Brain microvascular endothelial cell (primary cell): Measurements from ENCODE around the gene CEP78.
"Not testable (repeated sequence)": the region's sequence is repeated elsewhere in the genome, so short reads cannot be mapped to it uniquely, and the experiment has no call there.

Experiments used
- DNase-seq: peaks from one replicate; pipeline ENCODE4 v3.0.0-alpha.2; 2020
- H3K27ac ChIP-seq: fragments of 250-450 bp; sonication (Bioruptor Pico); 2 replicates; pipeline ENCODE4 v1.5.1; 2020; ENCODE audit warnings: mild to moderate bottlenecking, moderate library complexity
- H3K27me3 ChIP-seq: fragments of 250-450 bp; sonication (Bioruptor Pico); replicated peaks from 2 replicates; pipeline ENCODE4 v1.5.1; 2020; ENCODE audit warnings: mild to moderate bottlenecking
- H3K36me3 ChIP-seq: fragments of 250-450 bp; sonication (Bioruptor Pico); replicated peaks from 2 replicates; pipeline ENCODE4 v1.5.1; 2020; ENCODE audit warnings: mild to moderate bottlenecking
- H3K4me3 ChIP-seq: 2 replicates; pipeline ENCODE4 v1.5.1; 2011; ENCODE audit warnings: low read depth, mild to moderate bottlenecking, control low read depth, low read length, moderate library complexity
- in situ Hi-C: cut with HindIII; loops from 2 replicates; pipeline ENCODE4 v1.10.0; 2017; ENCODE audit warnings: low sequenced_read_pairs, low pct_ligation_motif_present
- TF ChIP-seq, protein P1 (sequence below): IDR thresholded peaks from 2 replicates; pipeline ENCODE4 v1.5.1; 2011; ENCODE audit warnings: low read depth, mild to moderate bottlenecking, moderate library complexity, low read length, control low read depth, inconsistent platforms; ENCODE audit errors: missing control alignments

Gene CEP78

DNA sequence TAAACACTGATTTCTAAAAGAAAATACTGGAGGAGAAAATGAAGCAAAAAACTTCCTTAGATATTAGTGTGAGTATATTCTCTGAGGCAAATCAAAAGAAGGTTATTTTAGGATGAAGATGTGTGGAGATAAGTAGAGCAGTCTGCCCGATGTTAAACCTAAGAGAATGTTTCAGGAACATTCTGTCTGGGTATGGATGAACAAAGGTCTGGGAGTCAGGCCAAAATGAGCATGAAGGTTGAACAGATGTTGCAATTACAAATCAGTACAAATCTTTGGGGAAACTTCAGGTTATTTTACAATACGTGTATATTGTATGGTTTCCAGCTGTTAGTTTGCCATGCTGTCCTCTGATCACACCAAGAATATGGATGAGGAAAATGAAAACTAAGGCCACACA lies 14.4 kb upstream of the CEP78 start:
- TF ChIP-seq, protein P1, sequence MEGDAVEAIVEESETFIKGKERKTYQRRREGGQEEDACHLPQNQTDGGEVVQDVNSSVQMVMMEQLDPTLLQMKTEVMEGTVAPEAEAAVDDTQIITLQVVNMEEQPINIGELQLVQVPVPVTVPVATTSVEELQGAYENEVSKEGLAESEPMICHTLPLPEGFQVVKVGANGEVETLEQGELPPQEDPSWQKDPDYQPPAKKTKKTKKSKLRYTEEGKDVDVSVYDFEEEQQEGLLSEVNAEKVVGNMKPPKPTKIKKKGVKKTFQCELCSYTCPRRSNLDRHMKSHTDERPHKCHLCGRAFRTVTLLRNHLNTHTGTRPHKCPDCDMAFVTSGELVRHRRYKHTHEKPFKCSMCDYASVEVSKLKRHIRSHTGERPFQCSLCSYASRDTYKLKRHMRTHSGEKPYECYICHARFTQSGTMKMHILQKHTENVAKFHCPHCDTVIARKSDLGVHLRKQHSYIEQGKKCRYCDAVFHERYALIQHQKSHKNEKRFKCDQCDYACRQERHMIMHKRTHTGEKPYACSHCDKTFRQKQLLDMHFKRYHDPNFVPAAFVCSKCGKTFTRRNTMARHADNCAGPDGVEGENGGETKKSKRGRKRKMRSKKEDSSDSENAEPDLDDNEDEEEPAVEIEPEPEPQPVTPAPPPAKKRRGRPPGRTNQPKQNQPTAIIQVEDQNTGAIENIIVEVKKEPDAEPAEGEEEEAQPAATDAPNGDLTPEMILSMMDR, result no peak
- in situ Hi-C loops, result no loop called here
- DNase-seq, result no peak
- Histone ChIP-seq H3K36me3 (no peaks in the 10 kb centered on the region), H3K4me3 (no peak overlapping the region), H3K27me3 (no peaks in the 10 kb centered on the region), H3K27ac (no peak overlapping the region)

DNA sequence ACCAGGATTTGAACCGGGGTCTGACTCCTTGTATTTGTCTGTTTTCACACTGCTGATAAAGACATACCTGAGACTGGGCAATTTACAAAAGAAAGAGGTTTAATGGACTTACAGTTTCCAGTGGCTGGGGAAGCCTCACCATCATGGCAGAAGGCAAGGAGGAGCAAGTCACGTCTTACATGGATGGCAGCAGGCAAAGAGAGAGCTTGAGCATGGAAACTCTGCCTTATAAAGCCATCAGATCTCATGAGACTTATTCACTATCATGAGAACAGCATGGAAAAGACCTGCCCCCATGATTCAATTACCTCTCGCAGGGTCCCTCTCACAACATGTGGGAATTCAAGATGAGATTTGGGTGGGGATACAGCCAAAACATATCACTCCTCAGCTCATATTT lies 14.0 kb upstream of the CEP78 start:
- H3K27ac ChIP-seq, H3K27me3 ChIP-seq, DNase-seq, H3K36me3 ChIP-seq, in situ Hi-C loops, H3K4me3 ChIP-seq: not testable (repeated sequence)

DNA sequence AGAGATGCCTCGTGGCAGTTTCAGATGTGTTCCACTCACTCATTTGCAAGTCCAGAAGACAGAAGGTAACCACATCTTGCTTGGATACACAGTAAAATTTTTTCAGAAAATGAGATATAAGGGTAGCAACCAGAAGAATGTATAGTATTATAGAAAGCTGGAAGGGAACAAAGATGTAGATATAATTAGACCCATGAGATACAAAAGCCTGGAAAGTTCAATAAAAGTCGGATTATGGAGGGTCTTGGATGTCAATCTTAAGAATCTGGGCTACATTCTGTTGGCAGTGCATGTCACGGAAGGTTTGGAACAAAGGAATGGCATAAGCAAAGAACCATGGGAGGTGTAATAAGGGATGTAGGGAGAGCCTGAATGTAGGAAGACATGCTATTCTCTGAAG lies 5.1 kb upstream of the CEP78 start:
- in situ Hi-C loops, result no loop called here
- H3K4me3 ChIP-seq, result no peak overlapping the region
- no peaks in the 10 kb centered on the region for H3K27me3 ChIP-seq
- no peaks in the 10 kb centered on the region for H3K36me3 ChIP-seq
- TF ChIP-seq, protein P1, result no peak
- no peak for DNase-seq
- H3K27ac ChIP-seq, result no peak overlapping the region

DNA sequence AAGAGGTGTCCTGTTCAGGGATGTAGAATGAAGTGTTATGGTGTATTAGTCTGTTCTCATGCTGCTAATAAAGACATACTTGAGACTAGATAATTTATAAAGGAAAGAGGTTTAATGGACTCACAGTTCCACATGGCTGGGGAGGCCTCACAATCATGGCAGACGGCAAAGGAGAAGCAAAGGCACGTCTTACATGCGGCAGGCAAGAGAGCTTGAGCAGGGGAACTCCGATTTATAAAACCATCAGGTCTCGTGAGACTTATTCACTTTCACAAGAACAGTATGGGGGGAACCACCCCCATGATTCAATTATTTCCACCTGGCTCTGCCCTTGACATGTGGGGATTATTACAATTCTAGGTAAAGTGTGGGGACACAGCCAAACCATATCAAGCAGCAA lies 3.4 kb upstream of the CEP78 start:
- H3K27me3 ChIP-seq, H3K27ac ChIP-seq, H3K36me3 ChIP-seq, DNase-seq, H3K4me3 ChIP-seq, in situ Hi-C loops: not testable (repeated sequence)

DNA sequence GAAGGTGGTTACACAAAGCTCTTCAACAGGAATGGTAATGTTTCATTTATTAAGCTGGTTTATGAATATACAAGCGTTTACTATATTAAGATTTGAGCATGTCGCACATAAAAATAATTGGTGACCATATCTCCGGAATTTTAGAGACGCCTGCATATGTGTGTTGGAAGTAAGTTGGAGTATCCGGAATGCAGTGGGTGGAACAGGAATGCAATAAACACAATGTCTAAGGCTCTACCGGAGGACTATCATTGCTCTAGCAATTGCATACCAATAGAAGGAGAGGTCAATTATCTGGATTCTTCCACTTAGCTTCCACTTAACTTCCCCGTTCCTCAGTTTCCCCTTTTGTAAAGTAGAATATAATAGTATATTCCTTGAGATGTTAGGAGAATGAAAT lies 1.1 kb upstream of the CEP78 start:
- Histone ChIP-seq H3K4me3 (peak overlapping the region; percentile 63), H3K27me3 (no peaks in the 10 kb centered on the region), H3K36me3 (no peaks in the 10 kb centered on the region), H3K27ac (peak overlapping the region; percentile 76)
- TF ChIP-seq, protein P1, result no peak
- in situ Hi-C loops, result no loop called here
- DNase-seq, result peak; percentile 46

DNA sequence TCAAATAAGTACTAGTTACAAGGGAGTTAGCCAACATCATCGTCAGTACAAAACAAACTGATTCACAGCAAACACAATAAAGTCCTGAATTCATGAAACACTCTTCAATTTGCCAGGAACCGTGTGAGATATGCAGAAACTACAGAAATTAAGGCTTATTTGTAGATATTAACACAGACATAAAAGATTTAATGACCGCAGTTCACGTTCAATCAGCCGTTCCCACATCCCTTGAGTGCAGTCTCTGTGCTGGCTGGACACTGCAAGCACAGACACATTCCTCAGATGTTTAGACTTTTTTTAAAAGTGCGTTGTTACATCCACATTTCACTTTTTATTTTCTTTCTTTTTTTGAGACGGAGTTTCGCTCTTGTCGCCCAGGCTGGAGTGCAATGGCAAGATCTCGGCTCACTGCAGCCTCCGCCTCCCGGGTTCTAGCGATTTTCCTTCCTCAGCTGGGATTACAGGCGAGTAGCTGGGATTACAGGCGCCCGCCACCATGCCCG lies 566 bp upstream of the CEP78 start:
- peak; percentile 41 for DNase-seq
- Histone ChIP-seq H3K4me3 (peak overlapping the region; percentile 63), H3K27me3 (no peaks in the 10 kb centered on the region), H3K27ac (peak overlapping the region; percentile 76), H3K36me3 (no peaks in the 10 kb centered on the region)
- in situ Hi-C loops, result no loop called here
- TF ChIP-seq, protein P1, result no peak

DNA sequence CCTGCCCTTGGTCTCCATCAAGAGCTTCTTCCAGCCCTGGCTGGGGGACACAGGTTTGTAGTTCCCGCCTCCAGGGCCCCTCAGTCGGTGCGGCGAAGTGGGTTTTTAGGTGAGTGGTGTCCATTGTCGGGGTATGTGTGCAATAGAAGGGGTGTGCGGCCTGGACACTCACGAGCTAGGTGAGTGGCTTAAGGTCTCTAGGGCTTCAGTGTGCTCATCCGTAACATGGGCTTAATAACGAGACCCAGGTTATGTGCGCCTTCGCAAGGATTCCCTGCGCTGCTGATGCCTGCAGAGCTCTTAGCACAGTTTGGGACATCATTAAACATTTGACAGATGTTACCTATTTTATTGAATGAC lies 656 bp downstream of the CEP78 start:
- no peaks in the 10 kb centered on the region for H3K36me3 ChIP-seq
- no peaks in the 10 kb centered on the region for H3K27me3 ChIP-seq
- TF ChIP-seq, protein P1, result no peak
- H3K4me3 ChIP-seq, result peak overlapping the region; percentile 63
- H3K27ac ChIP-seq, result no peak overlapping the region
- DNase-seq, result peak; percentile 3
- in situ Hi-C loops, result no loop called here
